ENCODE measurements around the gene WDR4. TPM values are rescaled to one million over a fixed set of nuclear protein-coding genes. Genes with fewer than 3 reads are reported as not detected.

Gene WDR4
- total RNA-seq, 1 experiment from 2014 or later = 55.3 TPM

DNA sequence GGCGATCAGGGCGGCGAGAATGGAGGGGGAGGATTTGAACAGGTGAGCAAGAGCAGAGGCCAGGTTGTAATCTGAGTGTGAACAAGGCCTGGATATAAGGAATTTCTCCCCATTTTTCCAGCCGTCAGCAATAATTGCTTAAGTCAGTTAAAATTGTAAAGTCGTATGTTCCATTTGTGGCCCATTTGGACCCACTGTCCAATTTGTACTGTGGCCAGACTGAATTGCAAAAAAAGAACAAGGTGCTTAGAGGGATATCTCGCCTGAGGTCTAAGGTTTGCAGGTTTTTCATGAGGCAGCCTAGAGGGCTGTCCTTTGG is 45.1 kb upstream of the WDR4 start:
- peak overlapping the region; percentile 70 for H3K27ac ChIP-seq (ENCODE audit: low read depth, low read length, poor library complexity, severe bottlenecking)
- CTCF ChIA-PET = no interaction called here
- intact Hi-C loops (cut with micrococcal nuclease; ENCODE audit: unreplicated experiment) = loop anchor here (2.0 to 5.0 kb wide), 2 partner anchors 48 to 722 kb away; partner anchors contain the start of gene PKNOX1
- BruUV-seq (replicated peaks) = TSS peak; percentile 96
- no peaks in the 10 kb centered on the region for H3K36me3 ChIP-seq (ENCODE audit: insufficient read depth, low read length, poor library complexity, severe bottlenecking)
- H3K9me3 ChIP-seq (ENCODE audit: low read depth, low read length, poor library complexity, severe bottlenecking) = no peaks in the 10 kb centered on the region
- POLR2A ChIA-PET (ENCODE audit: low non-redundant PET) = no interaction called here
- no peak for TF ChIP-seq EZH2 (IDR thresholded peaks at IDR 0.05; ENCODE audit: borderline replicate concordance, low read depth, low read length, poor library complexity, severe bottlenecking)
- TF ChIP-seq, protein P1, sequence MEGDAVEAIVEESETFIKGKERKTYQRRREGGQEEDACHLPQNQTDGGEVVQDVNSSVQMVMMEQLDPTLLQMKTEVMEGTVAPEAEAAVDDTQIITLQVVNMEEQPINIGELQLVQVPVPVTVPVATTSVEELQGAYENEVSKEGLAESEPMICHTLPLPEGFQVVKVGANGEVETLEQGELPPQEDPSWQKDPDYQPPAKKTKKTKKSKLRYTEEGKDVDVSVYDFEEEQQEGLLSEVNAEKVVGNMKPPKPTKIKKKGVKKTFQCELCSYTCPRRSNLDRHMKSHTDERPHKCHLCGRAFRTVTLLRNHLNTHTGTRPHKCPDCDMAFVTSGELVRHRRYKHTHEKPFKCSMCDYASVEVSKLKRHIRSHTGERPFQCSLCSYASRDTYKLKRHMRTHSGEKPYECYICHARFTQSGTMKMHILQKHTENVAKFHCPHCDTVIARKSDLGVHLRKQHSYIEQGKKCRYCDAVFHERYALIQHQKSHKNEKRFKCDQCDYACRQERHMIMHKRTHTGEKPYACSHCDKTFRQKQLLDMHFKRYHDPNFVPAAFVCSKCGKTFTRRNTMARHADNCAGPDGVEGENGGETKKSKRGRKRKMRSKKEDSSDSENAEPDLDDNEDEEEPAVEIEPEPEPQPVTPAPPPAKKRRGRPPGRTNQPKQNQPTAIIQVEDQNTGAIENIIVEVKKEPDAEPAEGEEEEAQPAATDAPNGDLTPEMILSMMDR (conservative IDR thresholded peaks at IDR 0.05; ENCODE audit: low read depth, low read length) = no peak
- no peak for DNase-seq (ENCODE audit: low spot score)
- no peaks in the 10 kb centered on the region for H3K27me3 ChIP-seq (replicated peaks; ENCODE audit: insufficient read depth, low read depth, low read length, poor library complexity)
- H3K4me3 ChIP-seq (ENCODE audit: low read depth, low read length, poor library complexity, severe bottlenecking) = no peak overlapping the region
- H3K4me1 ChIP-seq (ENCODE audit: insufficient read depth, low read length, poor library complexity, severe bottlenecking) = peaks cover 19% of the 10 kb centered on the region

DNA sequence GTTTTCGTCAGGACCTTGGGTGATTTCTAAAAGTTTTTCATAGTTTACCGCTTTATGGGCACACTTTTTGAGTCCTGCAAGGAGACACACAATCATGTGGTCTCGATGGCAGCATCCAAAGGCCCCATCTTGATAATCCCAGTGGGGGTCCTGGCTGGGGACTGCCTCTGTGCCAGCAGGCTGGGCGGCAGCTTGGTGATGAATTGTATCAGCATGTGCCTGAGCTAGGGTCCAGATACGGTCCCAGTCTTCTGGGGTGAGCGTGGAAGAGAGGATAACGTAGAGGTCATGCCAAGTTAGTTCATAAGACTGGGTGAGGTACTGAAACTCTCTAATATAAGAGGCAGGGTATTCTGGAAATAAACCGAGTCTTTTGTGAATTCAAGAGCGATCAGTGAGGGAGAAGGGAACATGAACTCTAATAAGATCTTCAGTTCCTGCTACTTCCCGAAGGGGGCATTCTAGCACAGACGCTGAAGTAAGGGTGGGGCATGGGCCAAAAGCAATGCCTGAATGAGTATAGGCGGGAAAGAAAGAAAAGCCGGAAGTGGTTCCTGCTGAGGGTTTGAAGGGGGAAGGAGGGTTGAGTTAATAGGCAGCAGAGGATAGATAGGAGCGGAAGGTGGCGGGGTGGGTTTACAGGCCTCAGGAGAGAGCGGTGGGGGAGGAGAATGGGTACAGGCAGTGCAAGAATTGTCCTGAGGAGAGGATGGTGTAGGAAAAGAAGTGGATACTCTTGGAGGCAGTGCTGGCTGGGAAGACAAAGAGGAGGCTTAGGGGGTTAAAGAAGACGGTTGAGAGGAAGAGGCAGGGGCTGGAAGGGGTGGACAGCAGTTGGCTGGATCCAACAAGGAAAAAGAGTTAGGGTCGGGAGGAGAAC is 44.5 kb upstream of the WDR4 start:
- DNase-seq (ENCODE audit: low spot score) = peak; percentile 99
- Histone ChIP-seq H3K36me3 (ENCODE audit: insufficient read depth, low read length, poor library complexity, severe bottlenecking) (no peaks in the 10 kb centered on the region), H3K4me1 (ENCODE audit: insufficient read depth, low read length, poor library complexity, severe bottlenecking) (peaks cover 19% of the 10 kb centered on the region), H3K4me3 (ENCODE audit: low read depth, low read length, poor library complexity, severe bottlenecking) (no peak overlapping the region), H3K27me3 (replicated peaks; ENCODE audit: insufficient read depth, low read depth, low read length, poor library complexity) (no peaks in the 10 kb centered on the region), H3K27ac (ENCODE audit: low read depth, low read length, poor library complexity, severe bottlenecking) (peak overlapping the region; percentile 70), H3K9me3 (ENCODE audit: low read depth, low read length, poor library complexity, severe bottlenecking) (no peaks in the 10 kb centered on the region)
- no TSS peak for BruUV-seq (replicated peaks)
- no peak for TF ChIP-seq EZH2 (IDR thresholded peaks at IDR 0.05; ENCODE audit: borderline replicate concordance, low read depth, low read length, poor library complexity, severe bottlenecking)
- TF ChIP-seq, protein P1 (conservative IDR thresholded peaks at IDR 0.05; ENCODE audit: low read depth, low read length) = peak; percentile 87
- POLR2A ChIA-PET (ENCODE audit: low non-redundant PET) = no interaction called here
- intact Hi-C loops (cut with micrococcal nuclease; ENCODE audit: unreplicated experiment) = loop anchor here (2.0 to 5.0 kb wide), 2 partner anchors 49 to 723 kb away; partner anchors contain the start of gene PKNOX1
- CTCF ChIA-PET = interaction anchor here (0.5 kb wide), 1 partner anchor 90 kb away, joined by 7 read pairs; no protein-coding TSS in a partner anchor

DNA sequence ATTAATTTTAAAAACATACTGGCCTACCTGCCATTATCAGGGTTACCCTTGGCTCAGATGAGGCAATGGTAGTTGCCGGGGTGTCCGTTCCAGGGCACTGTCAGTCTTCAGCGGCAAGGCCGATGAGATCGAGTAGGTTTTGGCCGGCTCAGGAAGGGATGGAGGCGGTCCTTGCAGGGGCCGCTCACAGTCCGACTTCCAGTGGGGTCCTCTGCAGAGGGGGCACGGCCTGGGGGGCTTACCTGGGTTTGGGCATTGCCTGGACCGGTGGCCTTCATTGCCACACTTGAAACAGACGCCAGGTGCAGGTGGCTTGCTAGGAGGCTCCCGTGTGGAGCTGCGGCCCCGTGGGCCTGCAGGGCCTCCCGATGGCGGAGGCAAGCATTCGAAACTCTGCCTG is 43.6 kb upstream of the WDR4 start:
- TF ChIP-seq, protein P1 (conservative IDR thresholded peaks at IDR 0.05; ENCODE audit: low read depth, low read length) = no peak
- TF ChIP-seq EZH2 (IDR thresholded peaks at IDR 0.05; ENCODE audit: borderline replicate concordance, low read depth, low read length, poor library complexity, severe bottlenecking) = no peak
- BruUV-seq (replicated peaks) = no TSS peak
- CTCF ChIA-PET = no interaction called here
- POLR2A ChIA-PET (ENCODE audit: low non-redundant PET) = no interaction called here
- no peaks in the 10 kb centered on the region for H3K9me3 ChIP-seq (ENCODE audit: low read depth, low read length, poor library complexity, severe bottlenecking)
- H3K4me1 ChIP-seq (ENCODE audit: insufficient read depth, low read length, poor library complexity, severe bottlenecking) = peaks cover 19% of the 10 kb centered on the region
- no peak overlapping the region for H3K4me3 ChIP-seq (ENCODE audit: low read depth, low read length, poor library complexity, severe bottlenecking)
- H3K27me3 ChIP-seq (replicated peaks; ENCODE audit: insufficient read depth, low read depth, low read length, poor library complexity) = no peaks in the 10 kb centered on the region
- peak overlapping the region; percentile 70 for H3K27ac ChIP-seq (ENCODE audit: low read depth, low read length, poor library complexity, severe bottlenecking)
- intact Hi-C loops (cut with micrococcal nuclease; ENCODE audit: unreplicated experiment) = loop anchor here (5.0 kb wide), 1 partner anchor 49 kb away; the partner anchor contains the start of gene PKNOX1
- H3K36me3 ChIP-seq (ENCODE audit: insufficient read depth, low read length, poor library complexity, severe bottlenecking) = no peaks in the 10 kb centered on the region
- DNase-seq (ENCODE audit: low spot score) = no peak
